Tibial artery (tissue), 4 donors: Measurements from ENCODE around the gene LILRB1.

Experiments
- DNase-seq, 2 donors: peaks; one replicate each; pipeline ENCODE4 v3.0.0-alpha.2; 2019
- H3K27ac ChIP-seq, 2 donors: fragments of 200-600 bp; sonication (generic) in 1 of 2; 1 replicate in 1 of 2; 2 replicates in 1 of 2; pipeline ENCODE4 v1.5.1; 2018 to 2019; ENCODE audit warnings: mild to moderate bottlenecking in 1 of 2
- H3K27me3 ChIP-seq, 2 donors: fragments of 200-600 bp; sonication (generic) in 1 of 2; one replicate each; pipeline versions ENCODE4 v1.5.1 to v1.6.0; 2016 to 2019
- H3K36me3 ChIP-seq, 3 donors: fragments of 200-600 bp; sonication (generic) in 2 of 3; one replicate each; pipeline ENCODE4 v1.5.1; 2016 to 2019; ENCODE audit warnings: mild to moderate bottlenecking in 2 of 3
- H3K4me1 ChIP-seq, 4 donors: fragments of 200-600 bp; sonication (generic) in 2 of 4; 1 replicate in 3 of 4; 2 replicates in 1 of 4; pipeline ENCODE4 v1.5.1; 2016 to 2019
- H3K4me3 ChIP-seq, 2 donors: fragments of 200-600 bp; sonication (generic) in 1 of 2; 1 replicate in 1 of 2; 2 replicates in 1 of 2; pipeline ENCODE4 v1.5.1; 2018 to 2019; ENCODE audit warnings: mild to moderate bottlenecking in 2 of 2
- H3K9me3 ChIP-seq, 3 donors: fragments of 200-600 bp; sonication (generic) in 1 of 3; one replicate each; pipeline ENCODE4 v1.5.1; 2016 to 2019
- CTCF ChIP-seq, 2 experiments: fragments of 200-600 bp in 1 of 2; fragments of 450-650 bp in 1 of 2; IDR thresholded peaks; one replicate each; pipeline ENCODE4 v1.5.1; 2017 to 2019; ENCODE audit warnings: antibody characterized with exemption in 2 of 2, mild to moderate bottlenecking in 1 of 2, moderate library complexity in 1 of 2
- intact Hi-C: fragments of 100-400 bp; cut with DNase I; formaldehyde crosslinking; loops from one replicate; pipeline ENCODE4 v1.15.0; 2023; ENCODE audit warnings: low total_unique reads

Gene LILRB1

GRCh38 chr19:54600212-54600611 lies 30.1 kb upstream of the LILRB1 start:
- Histone ChIP-seq H3K4me1 (no peaks in the 10 kb centered on the region), H3K27me3 (no peaks in the 10 kb centered on the region), H3K9me3 (peaks cover 0 to 8% (median 0%) of the 10 kb centered on the region in 3 donors), H3K27ac (no peak overlapping the region), H3K36me3 (no peaks in the 10 kb centered on the region), H3K4me3 (no peak overlapping the region)
- TF ChIP-seq CTCF (IDR thresholded peaks at IDR 0.05) = no peak
- intact Hi-C loops = no loop called here
- DNase-seq = no peak

DNA sequence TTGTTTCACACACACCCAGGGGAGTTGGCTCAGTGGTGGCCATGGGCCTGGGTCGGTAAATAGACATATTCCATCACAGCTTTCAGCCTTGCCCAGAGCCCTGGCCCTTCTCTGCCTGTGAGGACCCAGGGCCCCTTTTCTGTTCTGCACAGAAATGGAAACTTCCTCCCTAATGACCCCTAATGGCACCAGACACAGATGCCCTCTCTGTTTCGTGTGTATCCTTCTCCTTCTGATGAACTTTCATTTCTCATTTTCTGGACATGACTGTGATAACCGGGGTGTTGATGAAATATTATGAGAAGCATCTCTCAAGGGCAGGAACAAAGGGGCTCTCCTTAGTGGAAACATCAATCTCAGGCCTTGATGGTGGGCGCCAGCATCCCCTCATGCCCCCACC lies 24.1 kb upstream of the LILRB1 start:
- Histone ChIP-seq H3K4me1 (no peaks in the 10 kb centered on the region), H3K36me3 (no peaks in the 10 kb centered on the region), H3K4me3 (no peak overlapping the region), H3K9me3 (peaks cover 0 to 8% (median 3%) of the 10 kb centered on the region in 3 donors), H3K27ac (no peak overlapping the region), H3K27me3 (no peaks in the 10 kb centered on the region)
- no peak for TF ChIP-seq CTCF (IDR thresholded peaks at IDR 0.05)
- intact Hi-C loops = no loop called here
- DNase-seq = no peak

DNA sequence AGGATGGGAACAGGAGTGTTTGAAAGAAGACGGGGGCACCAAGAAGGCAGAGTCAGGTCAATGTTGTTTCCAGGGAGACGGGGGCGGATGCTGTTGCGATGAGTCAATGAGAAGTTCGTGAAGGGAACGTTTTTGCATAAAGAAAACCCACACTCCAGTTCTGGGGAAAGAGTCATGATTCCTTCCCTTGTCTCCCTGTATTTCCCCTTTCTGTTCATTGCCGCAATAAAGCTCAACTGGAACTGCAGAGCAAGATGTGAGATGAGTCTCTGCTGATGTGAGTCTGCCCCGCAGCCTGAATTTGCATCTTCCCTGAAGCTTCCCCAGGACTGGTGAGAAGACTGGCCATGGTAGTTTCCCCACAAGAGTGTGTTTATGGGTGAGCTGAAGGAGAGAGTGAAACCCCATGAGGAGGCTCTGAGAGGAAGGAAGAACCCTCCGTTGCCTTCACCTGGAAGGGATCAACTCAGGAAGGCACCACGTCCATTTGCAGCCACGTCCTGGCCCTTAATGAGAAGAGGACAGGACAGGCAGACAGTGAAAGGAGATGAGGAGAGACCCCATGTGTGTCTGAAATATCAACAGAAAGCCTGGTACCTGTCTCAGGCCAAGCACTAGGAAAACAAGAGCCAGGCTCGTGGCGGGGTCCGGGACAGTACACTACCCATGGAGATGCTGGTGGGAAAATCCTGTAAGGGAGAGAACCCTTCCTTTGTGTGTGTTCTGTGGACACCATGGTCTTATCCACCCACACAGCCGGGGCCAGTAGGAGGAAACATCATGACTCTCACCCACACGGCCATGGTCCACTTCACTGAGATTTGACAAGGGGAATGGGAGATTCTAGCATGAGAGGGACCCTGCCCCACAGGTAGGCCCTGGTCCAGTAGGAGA lies 23.1 kb upstream of the LILRB1 start:
- DNase-seq = no peak

DNA sequence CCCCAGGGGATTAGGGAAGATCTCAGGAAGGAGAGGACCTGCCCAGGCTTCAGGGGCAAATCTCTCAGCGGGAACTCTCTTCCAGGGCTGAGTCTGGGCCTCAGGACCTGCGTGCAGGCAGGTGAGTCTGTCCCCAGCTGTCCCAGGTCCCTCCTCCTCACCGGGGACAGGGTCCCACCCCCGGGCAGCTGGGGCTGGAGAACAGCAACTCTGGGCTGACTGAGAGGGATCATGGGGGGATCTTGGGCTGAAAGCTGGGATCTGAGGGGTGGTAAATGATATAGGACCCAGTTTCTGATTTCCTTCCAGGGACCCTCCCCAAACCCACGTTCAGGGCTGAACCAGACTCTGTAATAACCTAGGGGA lies 22.5 kb upstream of the LILRB1 start:
- H3K27ac ChIP-seq = no peak overlapping the region
- no peaks in the 10 kb centered on the region for H3K27me3 ChIP-seq
- intact Hi-C loops = no loop called here
- no peak for TF ChIP-seq CTCF (IDR thresholded peaks at IDR 0.05)
- H3K9me3 ChIP-seq = peaks cover 0 to 8% (median 3%) of the 10 kb centered on the region in 3 donors
- H3K4me1 ChIP-seq = no peaks in the 10 kb centered on the region
- no peak overlapping the region for H3K4me3 ChIP-seq
- no peak for DNase-seq
- no peaks in the 10 kb centered on the region for H3K36me3 ChIP-seq

More for the DNA sequence above, 23.1 kb upstream of the LILRB1 start:
- Histone ChIP-seq H3K9me3 (peaks cover 0 to 8% (median 3%) of the 10 kb centered on the region in 3 donors), H3K36me3 (no peaks in the 10 kb centered on the region), H3K27ac (no peak overlapping the region), H3K27me3 (no peaks in the 10 kb centered on the region), H3K4me1 (no peaks in the 10 kb centered on the region), H3K4me3 (no peak overlapping the region)
- intact Hi-C loops = no loop called here
- no peak for TF ChIP-seq CTCF (IDR thresholded peaks at IDR 0.05)

DNA sequence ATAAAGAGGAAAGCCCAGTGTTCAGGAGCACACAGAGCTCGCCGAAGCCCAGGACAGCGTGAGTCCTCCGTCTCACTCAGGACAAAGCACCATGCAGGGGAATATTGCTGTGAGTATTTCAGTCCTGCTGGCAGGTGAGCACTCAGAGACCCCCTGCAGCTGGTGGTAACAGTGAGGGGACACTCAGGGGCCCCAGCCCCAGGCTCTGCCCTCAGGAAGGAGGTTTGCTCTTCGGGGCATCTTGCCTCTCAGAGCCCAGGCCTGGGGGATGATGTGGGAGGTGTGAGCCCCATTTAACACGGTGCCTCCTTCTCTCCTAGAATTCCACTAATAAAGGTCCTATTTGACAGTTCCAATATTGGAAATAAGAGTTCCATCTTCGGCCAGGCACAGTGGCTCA lies 22.1 kb upstream of the LILRB1 start:
- no peaks in the 10 kb centered on the region for H3K36me3 ChIP-seq
- no peaks in the 10 kb centered on the region for H3K27me3 ChIP-seq
- H3K4me1 ChIP-seq = no peaks in the 10 kb centered on the region
- no peak for TF ChIP-seq CTCF (IDR thresholded peaks at IDR 0.05)
- peaks cover 0 to 8% (median 3%) of the 10 kb centered on the region in 3 donors for H3K9me3 ChIP-seq
- H3K4me3 ChIP-seq = no peak overlapping the region
- no peak for DNase-seq
- intact Hi-C loops = no loop called here
- H3K27ac ChIP-seq = no peak overlapping the region
